H9 (cell line): ENCODE results near the gene ZNF423. TPM values are rescaled to one million over a fixed set of nuclear protein-coding genes. Genes with fewer than 3 reads are reported as not detected.

Experiments used
- DNase-seq: peaks from one replicate; pipeline ENCODE4 v3.0.0-alpha.2; 2017
- H2AFZ ChIP-seq: one replicate; pipeline ENCODE4 v1.6.1; 2013; ENCODE audit warnings: mild to moderate bottlenecking, low read length, control low read depth, moderate library complexity
- H2AK5ac ChIP-seq: 2 replicates; pipeline ENCODE4 v1.6.1; 2013; ENCODE audit warnings: low read length, control low read depth, mixed read lengths; ENCODE audit not compliant: insufficient read length
- H2BK120ac ChIP-seq: one replicate; pipeline ENCODE4 v1.6.1; 2013; ENCODE audit warnings: low read depth, mild to moderate bottlenecking, low read length, control low read depth, inconsistent platforms; ENCODE audit not compliant: poor library complexity, severe bottlenecking
- H2BK12ac ChIP-seq: 2 replicates; pipeline ENCODE4 v1.6.1; 2013; ENCODE audit warnings: low read length, control low read depth, mixed read lengths, low read depth; ENCODE audit not compliant: insufficient read length
- H2BK15ac ChIP-seq: 2 replicates; pipeline ENCODE4 v1.6.1; 2013; ENCODE audit warnings: low read depth, low read length, control low read depth
- H2BK20ac ChIP-seq: one replicate; pipeline ENCODE4 v1.6.1; 2013; ENCODE audit warnings: low read depth, mild to moderate bottlenecking, low read length, control low read depth, inconsistent platforms; ENCODE audit not compliant: poor library complexity, severe bottlenecking
- H2BK5ac ChIP-seq: 2 replicates; pipeline ENCODE4 v1.6.1; 2013; ENCODE audit warnings: low read length, control low read depth, mixed read lengths; ENCODE audit not compliant: insufficient read length
- H3K14ac ChIP-seq: 2 replicates; pipeline ENCODE4 v1.6.1; 2013; ENCODE audit warnings: low read length, control low read depth; ENCODE audit not compliant: insufficient read depth
- H3K18ac ChIP-seq: 2 replicates; pipeline ENCODE4 v1.6.1; 2013; ENCODE audit warnings: low read depth, mild to moderate bottlenecking, mixed read lengths, low read length, control low read depth; ENCODE audit not compliant: insufficient read length
- H3K23ac ChIP-seq: 2 replicates; pipeline ENCODE4 v1.6.1; 2013; ENCODE audit warnings: low read length, control low read depth, mixed read lengths, low read depth; ENCODE audit not compliant: insufficient read length
- H3K23me2 ChIP-seq: 2 replicates; pipeline ENCODE4 v1.6.1; 2013; ENCODE audit warnings: low read depth, mild to moderate bottlenecking, mixed read lengths, low read length, control low read depth; ENCODE audit not compliant: insufficient read length, poor library complexity, severe bottlenecking
- H3K27ac ChIP-seq: 2 replicates; pipeline ENCODE4 v1.5.1; 2013; ENCODE audit warnings: low read length, control low read depth, mixed read lengths, low read depth; ENCODE audit not compliant: insufficient read length
- H3K27me3 ChIP-seq: 2 replicates; pipeline ENCODE4 v1.6.1; 2013; ENCODE audit warnings: low read length, control low read depth, inconsistent platforms; ENCODE audit not compliant: insufficient read depth
- H3K4ac ChIP-seq: 2 replicates; pipeline ENCODE4 v1.6.1; 2013; ENCODE audit warnings: low read depth, mild to moderate bottlenecking, control low read depth, inconsistent platforms, low read length, moderate library complexity
- H3K4me1 ChIP-seq: 2 replicates; pipeline ENCODE4 v1.6.1; 2013; ENCODE audit warnings: low read length, control low read depth, inconsistent platforms; ENCODE audit not compliant: insufficient read depth
- H3K4me2 ChIP-seq: 2 replicates; pipeline ENCODE4 v1.6.1; 2013; ENCODE audit warnings: low read length, control low read depth, mixed read lengths; ENCODE audit not compliant: insufficient read length, insufficient read depth
- H3K56ac ChIP-seq: 2 replicates; pipeline ENCODE4 v1.6.1; 2013; ENCODE audit warnings: low read depth, mild to moderate bottlenecking, mixed read lengths, low read length, control low read depth; ENCODE audit not compliant: insufficient read length
- H3K79me1 ChIP-seq: 2 replicates; pipeline ENCODE4 v1.6.1; 2013; ENCODE audit warnings: low read depth, mild to moderate bottlenecking, moderate library complexity, low read length, control low read depth, inconsistent platforms; ENCODE audit not compliant: insufficient read depth, poor library complexity, severe bottlenecking
- H3K79me2 ChIP-seq: 2 replicates; pipeline ENCODE4 v1.6.1; 2013; ENCODE audit warnings: low read length, control low read depth, inconsistent platforms; ENCODE audit not compliant: insufficient read depth
- H3K9ac ChIP-seq: 2 replicates; pipeline ENCODE4 v1.6.1; 2013; ENCODE audit warnings: low read length, control low read depth, mixed read lengths; ENCODE audit not compliant: insufficient read length; ENCODE audit errors: extremely low read depth
- H3K9me3 ChIP-seq: one replicate; pipeline ENCODE4 v1.6.1; 2013; ENCODE audit warnings: low read depth, low read length, inconsistent platforms; ENCODE audit not compliant: control insufficient read depth
- H3T11ph ChIP-seq: one replicate; pipeline ENCODE4 v1.6.1; 2013; ENCODE audit warnings: mild to moderate bottlenecking, low read length, control low read depth, inconsistent platforms
- H4K20me1 ChIP-seq: one replicate; pipeline ENCODE4 v1.6.1; 2013; ENCODE audit not compliant: control insufficient read depth, insufficient read length, insufficient read depth
- H4K5ac ChIP-seq: 2 replicates; pipeline ENCODE4 v1.6.1; 2013; ENCODE audit warnings: low read depth, mild to moderate bottlenecking, mixed read lengths, low read length, control low read depth; ENCODE audit not compliant: insufficient read length
- H4K8ac ChIP-seq: replicated peaks from 2 replicates; pipeline ENCODE4 v1.6.1; 2013; ENCODE audit warnings: low read length, control low read depth, mixed read lengths, low read depth; ENCODE audit not compliant: insufficient read length
- H4K91ac ChIP-seq: 2 replicates; pipeline ENCODE4 v1.6.1; 2013; ENCODE audit warnings: low read depth, mild to moderate bottlenecking, moderate library complexity, mixed read lengths, low read length, control low read depth; ENCODE audit not compliant: insufficient read length
- H3K27ac Mint-ChIP-seq, 3 experiments: 2 replicates in 2 of 3; 3 replicates in 1 of 3; pipeline ENCODE4 v1.8.0; 2020 to 2021; ENCODE audit warnings: mixed read lengths in 3 of 3, mild to moderate bottlenecking in 1 of 3, moderate library complexity in 1 of 3
- H3K27me3 Mint-ChIP-seq: 2 replicates; pipeline ENCODE4 v1.8.0; 2021; ENCODE audit warnings: low read depth, mild to moderate bottlenecking, moderate library complexity, mixed read lengths
- H3K36me3 Mint-ChIP-seq, 3 experiments: 2 replicates in 2 of 3; 3 replicates in 1 of 3; pipeline ENCODE4 v1.8.0; 2020 to 2021; ENCODE audit warnings: low read depth in 3 of 3, mixed read lengths in 3 of 3; ENCODE audit not compliant: insufficient read depth in 1 of 3
- H3K4me1 Mint-ChIP-seq, 2 experiments: 2 replicates each; pipeline ENCODE4 v1.8.0; 2020; ENCODE audit warnings: mixed read lengths in 2 of 2
- H3K4me3 Mint-ChIP-seq, 2 experiments: 2 replicates in 1 of 2; 3 replicates in 1 of 2; pipeline ENCODE4 v1.8.0; 2020 to 2021; ENCODE audit warnings: mild to moderate bottlenecking in 2 of 2, mixed read lengths in 2 of 2, moderate library complexity in 1 of 2
- H3K9me3 Mint-ChIP-seq, 2 experiments: 2 replicates in 1 of 2; 3 replicates in 1 of 2; pipeline ENCODE4 v1.8.0; 2020; ENCODE audit warnings: mild to moderate bottlenecking in 2 of 2, mixed read lengths in 2 of 2, moderate library complexity in 1 of 2
- CTCF ChIP-seq: fragments of 200-600 bp; sonication (generic); conservative IDR thresholded peaks from 3 replicates; pipeline ENCODE4 v1.8.0; 2021; ENCODE audit warnings: antibody characterized with exemption, mild to moderate bottlenecking
- WGBS: extraction: QIAGEN DNeasy Blood & Tissue Kit; methylation state at CpG from one replicate; pipeline ENCODE4 v1.1.7; 2013; ENCODE audit warnings: missing lambda C conversion rate, low lambda C conversion rate, mixed read lengths; ENCODE audit not compliant: insufficient read length; ENCODE audit errors: extremely low coverage; 5-methylcytosine and 5-hydroxymethylcytosine counted together
- total RNA-seq: library from RNA; stranded (reverse); gene quantifications from 2 replicates; pipeline ENCODE4 v1.2.1, GENCODE V29; 2021

The ZNF423 gene
- total RNA-seq, 1 experiment from 2014 or later: 51.5 TPM

GRCh38 chr16:49617710-49618330 lies 238.1 kb downstream of the ZNF423 start:
- no peak overlapping the region for H4K91ac ChIP-seq
- H3K4ac ChIP-seq: no peak overlapping the region
- WGBS: no CpG with 5 or more reads among the region's 6 CpGs
- H3K23me2 ChIP-seq: no peaks in the 10 kb centered on the region
- H3K79me1 ChIP-seq: no peaks in the 10 kb centered on the region
- Mint-ChIP-seq H3K27me3 (no peaks in the 10 kb centered on the region; the same call in 1 of the 2 replicates), H3K27ac (no peak overlapping the region), H3K9me3 (peaks cover 0 to 2% of the 10 kb centered on the region in 2 experiments; a peak in 1 of 5 replicates), H3K4me1 (peaks cover 11 to 14% of the 10 kb centered on the region in 2 experiments), H3K4me3 (no peak overlapping the region), H3K36me3 (peaks cover 4 to 10% (median 10%) of the 10 kb centered on the region in 3 experiments; a peak in 5 of 7 replicates)
- H3K4me2 ChIP-seq: no peak overlapping the region
- no peak overlapping the region for H3K14ac ChIP-seq
- no peak overlapping the region for H2BK120ac ChIP-seq
- no peak overlapping the region for H3K9ac ChIP-seq
- no peak overlapping the region for H3K56ac ChIP-seq
- no peak overlapping the region for H3K27ac ChIP-seq
- H2BK5ac ChIP-seq: no peak overlapping the region
- no peak overlapping the region for H2AK5ac ChIP-seq
- no peak overlapping the region for H2BK15ac ChIP-seq
- H2BK12ac ChIP-seq: no peak overlapping the region
- H3K18ac ChIP-seq: no peak overlapping the region
- H4K5ac ChIP-seq: no peak overlapping the region
- DNase-seq: peak; percentile 5
- no peak for TF ChIP-seq CTCF
- H3K27me3 ChIP-seq: no peaks in the 10 kb centered on the region
- H4K8ac ChIP-seq: no peak overlapping the region
- H3K9me3 ChIP-seq: no peaks in the 10 kb centered on the region
- H2BK20ac ChIP-seq: no peak overlapping the region
- H3T11ph ChIP-seq: no peak overlapping the region
- no peak overlapping the region for H3K23ac ChIP-seq
- no peaks in the 10 kb centered on the region; the same call in 1 of the 2 replicates for H3K4me1 ChIP-seq
- H3K79me2 ChIP-seq: no peaks in the 10 kb centered on the region
- H4K20me1 ChIP-seq: no peaks in the 10 kb centered on the region
- H2AFZ ChIP-seq: no peak overlapping the region
